Head of caudate nucleus (tissue), 42 donors: ENCODE results near the gene TRIM62.
"Not testable (repeated sequence)": the region's sequence is repeated elsewhere in the genome, so short reads cannot be mapped to it uniquely, and the experiment has no call there.

ENCODE experiments used
- DNase-seq, 42 donors: peaks; one replicate each; pipeline versions ENCODE4 v3.0.0 to v3.0.0-alpha.2; 2020 to 2021; ENCODE audit warnings: mixed read lengths in 7 of 42
- intact Hi-C: fragments of 100-400 bp; cut with DNase I; formaldehyde crosslinking; loops from one replicate; pipeline ENCODE4 v1.15.0; 2022

Gene TRIM62

DNA sequence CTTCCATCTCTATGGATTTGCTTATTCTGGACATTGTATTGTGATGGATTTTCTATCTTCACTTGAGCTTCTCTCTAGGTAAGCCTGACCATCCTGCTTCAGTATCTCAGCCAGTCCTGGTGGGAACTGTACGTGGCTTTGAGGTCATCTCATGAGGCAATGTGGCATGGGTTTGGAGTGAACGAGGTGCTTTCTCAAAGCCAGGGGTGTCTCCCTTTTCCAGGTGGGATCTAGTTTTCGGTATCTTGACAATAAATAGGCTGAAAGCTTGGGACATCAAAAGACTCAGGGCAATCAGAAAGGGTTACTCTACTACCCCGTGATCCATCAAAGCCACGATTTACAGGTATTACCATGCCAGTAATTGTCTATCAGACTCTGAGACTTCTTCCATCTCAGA lies 60.1 kb downstream of the TRIM62 start:
- no peak for DNase-seq
- intact Hi-C loops, result loop anchor here (10.0 kb wide), 2 partner anchors 243 to 353 kb away; partner anchors contain the start of gene ZSCAN20

DNA sequence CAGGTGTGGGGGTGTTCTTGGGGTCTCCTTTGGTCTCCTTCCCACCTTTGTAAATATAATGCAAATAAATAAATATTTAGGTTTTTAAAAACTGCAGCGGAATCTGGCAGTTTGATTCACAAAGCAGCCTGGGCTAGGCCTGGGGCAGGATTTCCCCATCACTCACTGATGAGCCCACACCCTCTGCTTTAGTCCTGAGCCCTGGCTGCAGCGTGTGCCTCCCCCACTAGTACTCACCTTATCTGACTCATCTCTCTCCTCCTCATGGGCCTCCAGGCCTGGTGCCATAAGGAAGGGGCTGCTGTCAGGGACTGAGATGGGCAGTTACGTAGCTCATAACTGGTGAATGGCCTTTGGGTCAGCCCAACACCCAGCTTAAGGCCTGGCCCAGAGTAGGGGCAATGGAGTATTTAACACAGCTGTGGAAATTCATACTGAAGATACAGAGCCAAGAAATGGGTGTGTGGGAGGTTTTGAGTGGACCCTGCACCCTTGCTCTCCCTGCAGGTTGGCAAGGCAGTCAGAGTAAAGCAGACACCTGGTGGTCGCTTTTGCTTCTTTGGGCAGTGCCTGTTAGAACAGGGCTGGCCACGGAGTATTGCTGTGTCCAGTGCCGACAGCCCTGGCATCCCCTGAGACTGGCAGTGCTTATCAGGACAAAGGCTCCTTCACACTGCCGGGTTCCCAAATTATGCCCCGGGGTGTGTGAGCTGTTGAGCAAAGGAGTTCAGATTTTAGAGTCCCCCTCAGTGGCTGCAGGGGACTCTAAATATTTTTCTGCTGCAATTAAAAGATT lies 61.2 kb downstream of the TRIM62 start:
- DNase-seq, result peak in 1 of 42 donors; percentile 33
- intact Hi-C loops, result loop anchor here (10.0 kb wide), 2 partner anchors 244 to 354 kb away; partner anchors contain the start of gene ZSCAN20

DNA sequence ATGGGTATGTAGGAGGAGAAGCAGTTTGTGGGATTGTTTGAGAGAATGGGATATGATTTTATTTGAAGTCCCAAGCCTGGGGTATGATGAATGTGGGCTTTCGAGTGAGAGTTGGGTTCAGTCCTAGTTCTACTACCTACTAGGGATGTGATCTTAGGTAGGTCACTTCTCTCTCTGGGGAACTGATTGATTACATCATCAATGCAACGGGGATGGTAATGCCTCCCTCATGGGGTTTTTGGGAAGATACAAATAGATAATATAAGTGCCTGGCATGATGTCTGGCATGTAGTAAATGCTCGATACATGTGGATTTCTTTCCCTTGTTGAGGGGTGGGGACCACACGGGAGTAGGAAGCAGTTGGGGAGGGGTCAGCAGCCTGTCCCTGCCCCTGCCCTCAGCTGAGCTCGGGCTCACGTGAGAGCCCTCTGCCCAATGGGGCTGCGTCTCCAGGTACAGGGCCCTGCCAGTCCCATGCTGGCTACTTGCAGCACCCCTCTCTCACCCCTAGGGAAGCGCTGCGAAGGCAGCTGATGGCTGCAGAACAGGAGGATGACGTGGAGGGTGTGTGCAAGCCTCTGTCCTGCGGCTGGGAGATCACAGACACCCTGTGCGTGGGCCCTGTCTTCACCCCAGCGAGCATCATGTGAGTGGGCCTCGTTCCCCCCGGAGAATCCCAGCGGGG lies 62.2 kb downstream of the TRIM62 start:
- DNase-seq, result no peak
- intact Hi-C loops, result loop anchor here (10.0 kb wide), 2 partner anchors 245 to 355 kb away; partner anchors contain the start of gene ZSCAN20

DNA sequence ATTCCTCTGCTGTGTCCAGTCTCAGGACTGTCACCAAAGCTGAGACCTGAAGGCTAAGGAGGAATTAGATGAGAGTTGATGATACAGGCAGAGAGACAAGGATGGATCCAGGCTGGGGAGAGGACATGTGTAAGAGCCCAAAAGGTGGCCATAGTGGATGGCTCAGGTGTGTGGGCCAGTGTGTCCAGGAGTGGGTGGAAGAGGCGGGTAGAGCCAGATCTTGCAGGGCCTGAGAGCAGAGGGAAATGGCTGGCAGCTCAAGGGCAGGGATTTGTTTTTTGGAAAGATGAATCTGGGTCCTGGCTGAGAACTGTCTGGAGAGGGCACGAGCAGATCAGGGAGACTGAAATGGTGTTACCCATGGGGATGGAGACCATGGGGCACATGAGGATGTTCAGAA lies 62.8 kb downstream of the TRIM62 start:
- DNase-seq, result no peak
- intact Hi-C loops, result no loop called here

DNA sequence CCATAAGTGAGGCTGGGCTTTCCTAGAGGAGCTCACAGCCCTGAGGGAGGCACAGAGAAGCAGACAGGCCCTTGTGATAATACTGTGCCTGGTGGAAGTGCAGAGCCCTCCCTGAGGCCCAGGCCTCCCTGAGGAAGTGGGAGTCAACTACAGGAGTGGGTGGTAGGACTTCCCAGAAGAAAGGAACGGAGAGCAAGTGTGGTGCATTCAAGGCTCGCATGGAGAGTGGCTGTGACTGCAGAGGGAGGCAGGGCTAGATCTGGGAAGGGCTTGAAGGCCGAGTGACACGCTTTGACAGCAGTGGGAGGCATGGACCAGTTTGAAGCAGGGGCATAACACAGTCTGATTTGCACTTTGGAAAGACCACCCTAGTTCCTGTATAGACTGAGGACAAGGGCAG lies 63.6 kb downstream of the TRIM62 start:
- DNase-seq, result no peak
- intact Hi-C loops, result no loop called here

DNA sequence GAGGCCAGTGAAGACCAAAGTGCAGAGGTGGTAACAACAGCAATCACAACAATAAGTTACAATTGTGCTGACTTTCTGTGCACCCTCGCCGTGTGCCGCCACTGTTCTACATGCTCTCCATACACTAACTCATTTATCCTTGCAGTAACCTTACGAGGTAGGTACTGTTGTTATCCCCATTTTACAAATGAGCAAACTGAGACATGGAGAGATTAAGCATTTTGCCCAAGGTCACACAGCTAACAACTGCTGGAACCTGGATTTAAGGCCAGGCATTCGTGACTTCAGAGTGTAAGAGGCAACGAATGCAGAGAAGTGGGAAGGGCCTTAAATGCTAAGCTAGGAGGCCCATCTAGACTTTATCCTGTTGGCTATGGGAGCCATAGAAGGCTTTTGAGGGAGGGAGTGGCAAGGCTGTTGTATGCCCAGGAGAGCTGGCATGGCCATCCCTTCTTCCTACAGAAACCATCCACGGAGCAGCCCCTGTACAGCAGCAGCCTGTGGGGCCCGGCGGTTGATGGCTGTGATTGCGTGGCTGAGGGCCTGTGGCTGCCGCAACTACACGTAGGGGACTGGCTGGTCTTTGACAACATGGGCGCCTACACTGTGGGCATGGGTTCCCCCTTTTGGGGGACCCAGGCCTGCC lies 64.3 kb downstream of the TRIM62 start:
- DNase-seq, result no peak
- intact Hi-C loops, result no loop called here

DNA sequence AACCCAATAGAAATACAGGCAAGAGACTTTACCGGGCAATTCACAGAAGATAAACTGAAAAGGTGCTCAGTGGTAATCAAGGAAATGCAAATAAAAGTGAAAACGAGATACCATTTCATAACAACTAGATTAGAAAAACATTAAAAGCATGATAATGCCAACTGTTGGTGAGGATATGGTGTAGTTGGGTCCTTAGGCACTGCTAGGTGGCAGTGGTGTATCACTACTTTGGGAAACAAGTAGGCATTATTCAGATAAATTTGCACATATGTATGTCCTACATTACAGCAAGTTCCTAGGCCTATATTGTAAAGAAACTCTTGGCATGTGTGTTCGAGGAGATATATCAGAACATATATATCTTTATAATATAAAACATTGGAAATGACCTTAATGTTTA lies 69.9 kb downstream of the TRIM62 start:
- intact Hi-C loops, result no loop called here

DNA sequence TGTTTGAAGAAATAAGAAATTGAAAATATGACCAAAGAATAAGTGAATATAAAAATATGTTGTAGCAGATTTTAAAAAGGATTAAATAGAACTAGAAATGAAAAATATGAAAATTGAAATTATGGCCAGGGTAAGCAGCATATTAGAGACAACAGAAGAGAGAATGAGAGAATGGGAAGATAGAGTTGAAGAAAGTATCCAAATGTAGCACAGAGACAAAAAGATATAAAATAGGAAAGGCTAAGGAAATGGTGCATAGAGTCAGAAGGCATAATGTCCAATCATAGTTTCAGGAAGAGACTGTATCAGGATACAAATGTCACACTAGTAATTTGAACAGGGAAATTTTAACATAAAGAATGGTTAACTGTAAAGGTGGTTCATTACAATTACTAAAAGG lies 71.4 kb downstream of the TRIM62 start:
- intact Hi-C loops, result no loop called here
- DNase-seq, result no peak

More for the DNA sequence above, 69.9 kb downstream of the TRIM62 start:
- DNase-seq, result no peak

DNA sequence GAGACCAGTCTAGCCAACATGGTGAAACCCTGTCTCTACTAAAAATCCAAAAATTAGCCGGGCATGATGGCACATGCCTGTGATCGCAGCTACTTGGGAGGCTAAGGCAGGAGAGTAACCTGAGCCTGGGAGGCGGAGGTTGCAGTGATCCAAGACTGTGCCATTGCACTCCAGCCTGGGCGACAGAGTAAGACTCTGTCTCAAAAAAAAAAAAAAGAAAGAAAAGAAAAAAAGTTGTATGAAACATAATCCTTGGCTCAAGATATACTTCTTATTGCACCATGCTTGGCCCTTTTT lies 81.8 kb downstream of the TRIM62 start:
- intact Hi-C loops, result not testable (repeated sequence)

DNA sequence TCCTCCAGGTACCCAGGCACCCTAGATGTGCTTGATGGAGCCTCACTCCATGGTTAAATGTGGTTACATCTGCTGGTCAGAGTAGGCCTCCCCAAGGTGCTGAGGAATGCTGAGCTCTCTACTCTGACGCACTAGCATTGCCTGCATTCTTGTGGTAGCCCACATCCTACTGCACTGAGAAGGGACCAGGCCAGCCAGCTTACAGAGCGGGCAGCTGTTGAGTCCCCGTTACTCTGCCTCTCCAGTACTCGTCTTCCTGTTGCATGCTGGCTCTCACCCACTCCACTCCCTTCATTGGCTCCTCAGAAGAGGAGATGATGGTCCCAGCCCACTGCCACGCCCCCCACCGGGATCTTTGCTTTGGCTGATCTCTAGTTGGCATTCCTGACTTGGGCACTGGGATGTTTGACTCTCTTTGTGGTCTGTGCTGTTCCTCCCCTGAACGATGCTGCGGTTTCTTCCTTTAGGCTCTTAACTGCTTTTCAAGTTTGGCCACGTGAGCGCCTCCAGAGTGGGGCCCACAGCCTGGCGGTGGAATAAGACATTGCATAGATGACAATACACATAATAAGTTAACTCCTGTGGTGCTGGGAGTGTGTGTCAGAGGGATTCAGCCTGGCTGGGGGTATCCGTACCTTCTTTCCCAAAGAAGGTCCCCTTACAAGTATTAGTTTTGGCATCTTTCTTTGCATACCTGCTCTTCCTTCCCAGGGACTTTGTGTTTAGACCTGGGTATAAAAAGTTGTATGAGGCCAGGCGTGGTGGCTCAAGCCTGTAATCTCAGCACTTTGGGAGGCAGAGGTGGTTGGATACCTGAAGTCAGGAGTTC lies 82.3 kb downstream of the TRIM62 start:
- intact Hi-C loops, result no loop called here
- no peak for DNase-seq

More for the DNA sequence above, 81.8 kb downstream of the TRIM62 start:
- not testable (repeated sequence) for DNase-seq

DNA sequence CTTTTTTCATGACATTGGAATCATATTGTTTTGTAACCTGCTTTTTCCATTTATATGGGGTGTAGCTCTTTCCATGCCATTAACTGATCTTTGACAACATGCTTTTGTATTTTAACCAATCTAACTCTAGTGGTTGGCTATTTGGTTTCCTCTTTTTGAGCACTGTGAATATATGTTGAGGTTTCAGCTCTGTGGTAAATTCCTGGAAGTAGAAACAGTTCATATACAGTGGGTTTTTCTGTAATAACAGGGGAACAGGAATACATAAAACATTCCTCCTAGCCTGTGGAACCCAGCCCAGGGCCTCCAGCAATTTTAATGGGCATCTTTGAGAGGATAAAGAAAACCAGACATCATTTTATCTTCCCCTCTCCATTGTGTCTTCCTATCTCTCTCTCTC lies 83.5 kb downstream of the TRIM62 start:
- intact Hi-C loops, result no loop called here
- no peak for DNase-seq

DNA sequence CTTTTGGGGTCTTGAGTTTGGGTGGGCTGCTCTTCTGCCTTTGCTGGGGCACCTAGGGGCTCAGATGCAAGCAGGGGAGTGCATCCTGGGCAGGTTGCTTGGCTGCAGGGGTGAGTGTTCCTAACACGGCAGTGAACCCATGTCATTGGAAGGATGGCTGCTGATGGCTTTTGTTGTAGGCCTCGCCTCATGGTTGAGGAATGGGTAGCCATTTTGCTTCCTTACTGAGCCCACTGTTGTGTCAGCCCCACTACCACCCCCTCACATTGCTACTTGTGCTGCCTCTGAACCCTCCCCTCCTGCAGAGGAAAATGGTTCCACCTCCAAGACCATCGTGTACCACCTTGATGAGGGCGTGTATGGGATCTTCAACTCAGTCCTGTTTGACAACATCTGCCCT lies 84.1 kb downstream of the TRIM62 start:
- intact Hi-C loops, result no loop called here

DNA sequence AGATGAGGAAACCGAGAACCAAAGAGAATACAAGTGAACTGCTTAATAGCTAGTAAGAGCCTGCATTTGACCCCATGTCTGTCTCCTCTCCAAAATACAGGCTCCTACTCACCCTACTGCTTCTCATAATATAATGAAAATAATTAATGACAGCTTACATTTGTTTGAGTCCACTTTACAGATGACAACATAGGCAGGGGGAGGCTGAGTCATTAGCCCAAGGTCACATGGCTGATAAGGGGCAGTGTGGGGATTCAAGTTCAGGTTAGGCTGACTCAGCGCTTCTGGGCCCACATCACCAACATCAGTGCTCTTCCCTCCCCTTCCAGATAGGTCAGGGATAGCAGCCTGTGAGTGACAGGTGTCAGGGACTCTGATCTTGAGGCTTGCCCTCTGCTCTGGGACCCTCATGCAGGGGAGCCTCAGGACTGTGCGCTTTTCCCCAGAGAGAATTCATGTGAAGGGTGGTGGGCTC lies 84.7 kb downstream of the TRIM62 start:
- no peak for DNase-seq
- intact Hi-C loops, result no loop called here

More for the DNA sequence above, 84.1 kb downstream of the TRIM62 start:
- DNase-seq, result no peak

DNA sequence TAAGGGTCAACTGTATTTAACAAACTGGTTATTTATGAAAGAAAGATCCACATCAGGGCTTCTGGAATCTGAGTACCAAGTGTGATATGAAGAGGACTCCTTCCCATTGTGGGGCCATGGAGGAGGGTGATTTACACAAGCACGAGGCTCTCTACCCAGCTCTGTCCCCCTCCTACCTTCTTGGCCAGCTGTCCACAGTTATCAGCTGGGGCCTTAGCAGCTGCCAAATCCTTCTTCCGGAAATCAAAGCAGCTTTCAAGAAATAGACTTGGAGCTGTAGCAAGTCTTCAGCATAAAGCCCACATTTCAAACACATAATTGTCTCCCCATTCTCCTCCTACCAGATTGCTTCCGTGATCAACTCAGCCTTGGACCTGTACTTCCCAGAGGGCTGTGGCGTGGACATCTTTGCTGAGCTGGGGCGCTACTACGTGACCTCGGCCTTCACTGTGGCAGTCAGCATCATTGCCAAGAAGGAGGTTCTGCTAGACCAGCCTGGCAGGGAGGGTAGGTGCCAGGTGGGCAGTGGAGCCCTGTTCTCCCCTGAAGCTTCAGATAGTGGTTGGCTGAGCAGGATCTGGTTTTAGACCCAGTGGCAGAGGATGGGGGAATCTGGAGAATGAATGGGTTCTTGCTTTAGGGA lies 85.4 kb downstream of the TRIM62 start:
- DNase-seq, result no peak
- intact Hi-C loops, result no loop called here
